Vagina (tissue), 2 donors: ENCODE data around the gene NUDT14. TPM values are rescaled to one million over a fixed set of nuclear protein-coding genes. Genes with fewer than 3 reads are reported as not detected.
A peak's percentile ranks its signal among the peaks of the same experiment; 100 is the strongest.

Experiments
- DNase-seq, 2 donors: peaks; one replicate each; pipeline ENCODE4 v3.0.0-alpha.2; 2017; ENCODE audit errors: extremely low spot score in 2 of 2
- H3K27ac ChIP-seq: fragments of 200-600 bp; sonication (generic); one replicate; pipeline ENCODE4 v1.5.1; 2019
- H3K27me3 ChIP-seq: fragments of 200-600 bp; sonication (generic); one replicate; pipeline ENCODE4 v1.5.1; 2019
- H3K36me3 ChIP-seq, 2 donors: fragments of 200-600 bp; sonication (generic); one replicate each; pipeline ENCODE4 v1.5.1; 2017 to 2019
- H3K4me1 ChIP-seq: fragments of 200-600 bp; sonication (generic); one replicate; pipeline ENCODE4 v1.5.1; 2019
- H3K4me3 ChIP-seq, 2 donors: fragments of 200-600 bp; sonication (generic); 1 replicate in 1 of 2; 2 replicates in 1 of 2; pipeline ENCODE4 v1.5.1; 2016 to 2019
- H3K9me3 ChIP-seq: fragments of 200-600 bp; sonication (generic); one replicate; pipeline ENCODE4 v1.5.1; 2019
- CTCF ChIP-seq, 3 experiments: fragments of 450-650 bp in 2 of 3; fragments of 200-600 bp in 1 of 3; sonication (generic) in 1 of 3; IDR thresholded peaks; one replicate each; pipeline ENCODE4 v1.5.1; 2017 to 2019; ENCODE audit warnings: antibody characterized with exemption in 3 of 3, mild to moderate bottlenecking in 2 of 3, moderate library complexity in 2 of 3
- POLR2A ChIP-seq, 2 donors: fragments of 450-650 bp; IDR thresholded peaks; one replicate each; pipeline ENCODE4 v1.6.1; 2017; ENCODE audit warnings: antibody characterized with exemption in 2 of 2, mild to moderate bottlenecking in 2 of 2, moderate library complexity in 2 of 2
- POLR2AphosphoS5 ChIP-seq, 2 donors: sonication (generic); formaldehyde crosslinking; IDR thresholded peaks; one replicate each; pipeline ENCODE4 v1.9.0; 2017; ENCODE audit warnings: antibody characterized with exemption in 2 of 2, mild to moderate bottlenecking in 2 of 2, low read depth in 1 of 2; ENCODE audit not compliant: insufficient read depth in 1 of 2
- intact Hi-C: fragments of 100-400 bp; cut with DNase I; formaldehyde crosslinking; loops from one replicate; pipeline ENCODE4 v1.15.1; 2023
- total RNA-seq: library from RNA; depleted of rRNA; stranded (reverse); fragments of >200 nt; gene quantifications from one replicate; pipeline ENCODE4 v1.2.3, GENCODE V29; 2016

Gene NUDT14
- total RNA-seq, 1 donor from 2014 or later, result 11.0 TPM

GRCh38 chr14:105161964-105162668 is 19.0 kb downstream of the NUDT14 start:
- Histone ChIP-seq H3K4me3 (no peak overlapping the region), H3K27me3 (no peaks in the 10 kb centered on the region), H3K36me3 (no peaks in the 10 kb centered on the region), H3K4me1 (peaks cover 24% of the 10 kb centered on the region), H3K27ac (no peak overlapping the region), H3K9me3 (no peaks in the 10 kb centered on the region)
- TF ChIP-seq CTCF (IDR thresholded peaks at IDR 0.05) (no peak), POLR2A (IDR thresholded peaks at IDR 0.05) (no peak), POLR2AphosphoS5 (IDR thresholded peaks at IDR 0.05; ENCODE audit: insufficient read depth in 1 of 2, low read depth in 1 of 2) (no peak)
- DNase-seq, result peak in 1 of 2 donors; percentile 100
- intact Hi-C loops, result no loop called here

DNA sequence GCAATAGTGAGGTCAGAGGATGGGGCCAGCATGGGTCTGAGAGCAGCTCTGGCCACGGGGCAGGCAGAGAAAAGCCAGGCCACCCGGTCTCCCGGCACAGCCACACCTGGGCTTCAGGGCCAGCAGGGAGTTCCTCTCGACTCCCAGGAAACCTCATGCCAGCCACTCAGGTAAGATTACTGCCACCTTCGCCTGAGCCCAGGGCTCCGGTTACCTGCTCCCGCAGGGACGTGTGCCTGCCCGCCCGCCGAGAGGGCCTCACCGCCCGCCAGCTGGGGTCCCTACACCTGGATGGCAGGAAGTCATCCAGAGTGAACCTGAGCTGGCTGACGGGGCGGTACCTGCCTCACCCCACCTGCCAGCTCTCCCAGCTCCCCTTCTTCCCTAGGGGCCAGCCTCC is 19.8 kb downstream of the NUDT14 start:
- Histone ChIP-seq H3K4me3 (no peak overlapping the region), H3K9me3 (no peaks in the 10 kb centered on the region), H3K36me3 (no peaks in the 10 kb centered on the region), H3K4me1 (peaks cover 16% of the 10 kb centered on the region), H3K27ac (no peak overlapping the region), H3K27me3 (no peaks in the 10 kb centered on the region)
- no peak for DNase-seq
- TF ChIP-seq CTCF (IDR thresholded peaks at IDR 0.05), result no peak
- TF ChIP-seq POLR2A (IDR thresholded peaks at IDR 0.05), result no peak
- no peak for TF ChIP-seq POLR2AphosphoS5 (IDR thresholded peaks at IDR 0.05; ENCODE audit: insufficient read depth in 1 of 2, low read depth in 1 of 2)
- intact Hi-C loops, result no loop called here

GRCh38 chr14:105160776-105161175 is 20.3 kb downstream of the NUDT14 start:
- no peak for DNase-seq
- TF ChIP-seq CTCF (IDR thresholded peaks at IDR 0.05) (no peak), POLR2A (IDR thresholded peaks at IDR 0.05) (no peak), POLR2AphosphoS5 (IDR thresholded peaks at IDR 0.05; ENCODE audit: insufficient read depth in 1 of 2, low read depth in 1 of 2) (no peak)
- Histone ChIP-seq H3K27me3 (no peaks in the 10 kb centered on the region), H3K36me3 (no peaks in the 10 kb centered on the region), H3K4me1 (peaks cover 12% of the 10 kb centered on the region), H3K9me3 (no peaks in the 10 kb centered on the region), H3K27ac (no peak overlapping the region), H3K4me3 (no peak overlapping the region)
- intact Hi-C loops, result no loop called here

GRCh38 chr14:105159344-105159743 is 21.8 kb downstream of the NUDT14 start:
- TF ChIP-seq POLR2A (IDR thresholded peaks at IDR 0.05), result no peak
- no peaks in the 10 kb centered on the region for H3K4me1 ChIP-seq
- no peaks in the 10 kb centered on the region for H3K36me3 ChIP-seq
- intact Hi-C loops, result no loop called here
- H3K27me3 ChIP-seq, result no peaks in the 10 kb centered on the region
- H3K9me3 ChIP-seq, result no peaks in the 10 kb centered on the region
- DNase-seq, result no peak
- H3K27ac ChIP-seq, result no peak overlapping the region
- no peak overlapping the region for H3K4me3 ChIP-seq

- H3K4me1 ChIP-seq, result no peaks in the 10 kb centered on the region
- no peak for TF ChIP-seq POLR2AphosphoS5 (IDR thresholded peaks at IDR 0.05; ENCODE audit: insufficient read depth in 1 of 2, low read depth in 1 of 2)
- no peak for TF ChIP-seq POLR2A (IDR thresholded peaks at IDR 0.05)
- TF ChIP-seq CTCF (IDR thresholded peaks at IDR 0.05), result no peak
- H3K9me3 ChIP-seq, result no peaks in the 10 kb centered on the region
- DNase-seq, result no peak
- no peaks in the 10 kb centered on the region for H3K27me3 ChIP-seq
- no peak overlapping the region for H3K27ac ChIP-seq
- H3K36me3 ChIP-seq, result no peaks in the 10 kb centered on the region
- H3K4me3 ChIP-seq, result no peak overlapping the region
- intact Hi-C loops, result no loop called here
Observed at GRCh38 chr14:105158794-105159193, 22.3 kb downstream of the NUDT14 start.
